Neuronal stem cell (in vitro differentiated cells): ENCODE measurements around the gene REV1.

ENCODE experiments used
- DNase-seq: peaks from one replicate; pipeline ENCODE4 v3.0.0-alpha.2; 2013; ENCODE audit warnings: low spot score
- H2AFZ ChIP-seq: one replicate; pipeline ENCODE4 v1.6.1; 2013; ENCODE audit warnings: mild to moderate bottlenecking, low read length, inconsistent platforms
- H2AK5ac ChIP-seq: 2 replicates; pipeline ENCODE4 v1.6.1; 2013; ENCODE audit warnings: low read depth, mild to moderate bottlenecking, inconsistent platforms, low read length, moderate library complexity, mixed read lengths
- H2BK120ac ChIP-seq: 2 replicates; pipeline ENCODE4 v1.6.1; 2013; ENCODE audit warnings: low read depth, mild to moderate bottlenecking, inconsistent platforms, low read length, moderate library complexity, mixed read lengths
- H2BK12ac ChIP-seq: one replicate; pipeline ENCODE4 v1.6.1; 2013; ENCODE audit warnings: low read length, inconsistent platforms
- H2BK15ac ChIP-seq: 2 replicates; pipeline ENCODE4 v1.6.1; 2013; ENCODE audit warnings: mild to moderate bottlenecking, low read length, inconsistent platforms, mixed read lengths
- H2BK5ac ChIP-seq: one replicate; pipeline ENCODE4 v1.6.1; 2013; ENCODE audit warnings: inconsistent platforms, mild to moderate bottlenecking, low read length, moderate library complexity
- H3K14ac ChIP-seq: one replicate; pipeline ENCODE4 v1.6.1; 2013; ENCODE audit warnings: low read length, inconsistent platforms
- H3K18ac ChIP-seq: 2 replicates; pipeline ENCODE4 v1.6.1; 2013; ENCODE audit warnings: low read length, inconsistent platforms
- H3K23ac ChIP-seq: 2 replicates; pipeline ENCODE4 v1.6.1; 2013; ENCODE audit warnings: low read depth, mild to moderate bottlenecking, mixed read lengths, low read length, inconsistent platforms; ENCODE audit not compliant: poor library complexity
- H3K27ac ChIP-seq: replicated peaks from 3 replicates; pipeline ENCODE4 v1.5.1; 2013; ENCODE audit warnings: low read length, inconsistent platforms
- H3K27me3 ChIP-seq, 3 experiments: 2 replicates each; pipeline ENCODE4 v1.6.1; 2013; ENCODE audit warnings: low read length in 3 of 3, mild to moderate bottlenecking in 2 of 3, inconsistent platforms in 1 of 3, low read depth in 1 of 3, mixed read lengths in 1 of 3, moderate library complexity in 1 of 3; ENCODE audit not compliant: control insufficient read depth in 3 of 3, insufficient read depth in 3 of 3
- H3K36me3 ChIP-seq, 2 donors: replicated peaks in 1 of 2; 2 replicates each; pipeline ENCODE4 v1.6.1; 2013; ENCODE audit warnings: low read length in 2 of 2; ENCODE audit not compliant: control insufficient read depth in 2 of 2, insufficient read depth in 2 of 2
- H3K4ac ChIP-seq: 2 replicates; pipeline ENCODE4 v1.6.1; 2013; ENCODE audit warnings: inconsistent platforms, mild to moderate bottlenecking, low read length, moderate library complexity
- H3K4me1 ChIP-seq, 2 donors: 1 replicate in 1 of 2; 2 replicates in 1 of 2; pipeline ENCODE4 v1.6.1; 2013; ENCODE audit warnings: low read length in 2 of 2, low read depth in 1 of 2; ENCODE audit not compliant: control insufficient read depth in 2 of 2, insufficient read depth in 1 of 2
- H3K4me2 ChIP-seq: one replicate; pipeline ENCODE4 v1.6.1; 2013; ENCODE audit warnings: mild to moderate bottlenecking, low read length, inconsistent platforms; ENCODE audit not compliant: insufficient read depth, poor library complexity, severe bottlenecking
- H3K4me3 ChIP-seq, 2 donors: 2 replicates each; pipeline ENCODE4 v1.5.1; 2013; ENCODE audit warnings: low read length in 2 of 2, mild to moderate bottlenecking in 2 of 2, inconsistent platforms in 1 of 2, moderate library complexity in 1 of 2
- H3K79me1 ChIP-seq: one replicate; pipeline ENCODE4 v1.6.1; 2013; ENCODE audit warnings: low read depth, mild to moderate bottlenecking, inconsistent platforms, low read length, moderate library complexity
- H3K9ac ChIP-seq: one replicate; pipeline ENCODE4 v1.6.1; 2013; ENCODE audit warnings: mild to moderate bottlenecking, low read depth, low read length, inconsistent platforms; ENCODE audit not compliant: poor library complexity
- H3K9me3 ChIP-seq, 2 donors: replicated peaks in 1 of 2; 2 replicates each; pipeline versions ENCODE3 to v1.6.1; 2013; ENCODE audit warnings: low read length in 2 of 2, mild to moderate bottlenecking in 2 of 2, inconsistent platforms in 1 of 2, low read depth in 1 of 2, mixed read lengths in 1 of 2, moderate library complexity in 1 of 2; ENCODE audit not compliant: control insufficient read depth in 2 of 2, insufficient read depth in 1 of 2
- H4K8ac ChIP-seq: one replicate; pipeline ENCODE4 v1.6.1; 2013; ENCODE audit warnings: low read depth, mild to moderate bottlenecking, inconsistent platforms, low read length, moderate library complexity
- H4K91ac ChIP-seq: one replicate; pipeline ENCODE4 v1.6.1; 2013; ENCODE audit warnings: low read length, low read depth, mild to moderate bottlenecking, inconsistent platforms; ENCODE audit not compliant: poor library complexity
- WGBS, 2 donors: extraction: QIAGEN DNeasy Blood & Tissue Kit; methylation state at CpG; one replicate each; pipeline ENCODE4 v1.1.7; 2013; ENCODE audit warnings: missing lambda C conversion rate in 2 of 2, mixed read lengths in 1 of 2; ENCODE audit not compliant: insufficient read length in 2 of 2, insufficient replicate concordance in 1 of 2; ENCODE audit errors: extremely low coverage in 2 of 2; 5-methylcytosine and 5-hydroxymethylcytosine counted together

Gene REV1

DNA sequence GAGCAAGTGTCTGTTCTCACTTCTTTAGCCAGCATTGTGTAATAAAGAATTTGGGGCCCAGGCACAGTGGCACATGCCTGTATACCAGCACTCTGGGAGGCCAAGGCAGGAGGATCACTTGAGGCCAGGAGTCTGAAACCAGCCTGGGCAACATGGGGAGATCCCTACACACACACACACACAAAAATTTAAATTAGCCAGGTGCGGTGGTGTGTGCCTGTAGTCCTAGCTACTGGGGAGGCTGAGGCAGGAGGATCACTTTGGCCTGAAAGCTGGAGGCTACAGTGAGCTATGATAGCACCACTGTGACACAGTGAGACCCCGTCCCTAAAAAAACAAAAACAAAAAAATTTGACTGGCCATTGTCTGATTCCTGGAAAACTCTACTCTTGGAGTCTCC lies 8.3 kb downstream of the REV1 start:
- H3K27me3 ChIP-seq = no peaks in the 10 kb centered on the region
- no peak overlapping the region for H2BK5ac ChIP-seq
- H3K36me3 ChIP-seq = peaks cover 0 to 23% of the 10 kb centered on the region in 2 donors
- no peak overlapping the region for H2BK120ac ChIP-seq
- H2BK15ac ChIP-seq = no peak overlapping the region
- no peak overlapping the region for H3K18ac ChIP-seq
- no peak overlapping the region for H3K23ac ChIP-seq
- WGBS, 2 donors = no CpG with 5 or more reads among the region's 2 CpGs
- peaks cover 0 to 8% of the 10 kb centered on the region in 2 donors for H3K9me3 ChIP-seq
- no peak overlapping the region for H2AK5ac ChIP-seq
- no peak overlapping the region for H3K4me3 ChIP-seq
- no peak overlapping the region for H3K4me2 ChIP-seq
- H3K79me1 ChIP-seq = peaks cover 4% of the 10 kb centered on the region
- no peak overlapping the region for H3K4ac ChIP-seq
- peaks cover 0 to 11% of the 10 kb centered on the region in 2 donors for H3K4me1 ChIP-seq
- DNase-seq = no peak
- no peak overlapping the region for H2AFZ ChIP-seq
- H3K14ac ChIP-seq = no peak overlapping the region
- no peak overlapping the region for H4K91ac ChIP-seq
- no peak overlapping the region for H3K27ac ChIP-seq
- H4K8ac ChIP-seq = no peak overlapping the region
- no peak overlapping the region for H3K9ac ChIP-seq
- H2BK12ac ChIP-seq = no peak overlapping the region

- no peak for DNase-seq
- no peak overlapping the region for H3K9ac ChIP-seq
- H3K79me1 ChIP-seq = peaks cover 4% of the 10 kb centered on the region
- H2BK15ac ChIP-seq = no peak overlapping the region
- no peak overlapping the region for H3K4ac ChIP-seq
- no peak overlapping the region for H3K18ac ChIP-seq
- peaks cover 2 to 8% of the 10 kb centered on the region in 2 donors for H3K4me1 ChIP-seq
- no peak overlapping the region for H4K91ac ChIP-seq
- no peak overlapping the region for H2AFZ ChIP-seq
- H3K27ac ChIP-seq = no peak overlapping the region
- H3K14ac ChIP-seq = no peak overlapping the region
- H2AK5ac ChIP-seq = no peak overlapping the region
- no peak overlapping the region for H3K4me2 ChIP-seq
- no peaks in the 10 kb centered on the region for H3K27me3 ChIP-seq
- H3K4me3 ChIP-seq = no peak overlapping the region
- H3K36me3 ChIP-seq = peaks cover 0 to 17% of the 10 kb centered on the region in 2 donors
- no peak overlapping the region for H4K8ac ChIP-seq
- H3K23ac ChIP-seq = no peak overlapping the region
- no peak overlapping the region for H2BK120ac ChIP-seq
- no CpG with 5 or more reads among the region's 1 CpG for WGBS, 2 donors
- no peak overlapping the region for H2BK5ac ChIP-seq
- no peak overlapping the region for H2BK12ac ChIP-seq
- peaks cover 0 to 8% of the 10 kb centered on the region in 2 donors for H3K9me3 ChIP-seq
These were observed 9.4 kb downstream of the REV1 start for GRCh38 chr2:99480390-99480789.

GRCh38 chr2:99478632-99479031 lies 11.2 kb downstream of the REV1 start:
- H2BK120ac ChIP-seq = no peak overlapping the region
- peaks cover 4% of the 10 kb centered on the region for H3K79me1 ChIP-seq
- no peak overlapping the region for H2AFZ ChIP-seq
- WGBS, 2 donors = no CpG with 5 or more reads among the region's 5 CpGs
- H3K4me1 ChIP-seq = peaks cover 2 to 9% of the 10 kb centered on the region in 2 donors
- peaks cover 0 to 8% of the 10 kb centered on the region in 2 donors for H3K9me3 ChIP-seq
- H4K91ac ChIP-seq = no peak overlapping the region
- no peak overlapping the region for H3K4me3 ChIP-seq
- DNase-seq = no peak
- no peak overlapping the region for H3K23ac ChIP-seq
- no peak overlapping the region for H2BK15ac ChIP-seq
- H3K4ac ChIP-seq = no peak overlapping the region
- no peak overlapping the region for H3K18ac ChIP-seq
- no peak overlapping the region for H3K14ac ChIP-seq
- H4K8ac ChIP-seq = no peak overlapping the region
- H2AK5ac ChIP-seq = no peak overlapping the region
- H3K4me2 ChIP-seq = no peak overlapping the region
- H3K27ac ChIP-seq = no peak overlapping the region
- H3K27me3 ChIP-seq = no peaks in the 10 kb centered on the region
- H3K9ac ChIP-seq = no peak overlapping the region
- no peak overlapping the region for H2BK12ac ChIP-seq
- H2BK5ac ChIP-seq = no peak overlapping the region
- peaks cover 0 to 13% of the 10 kb centered on the region in 2 donors for H3K36me3 ChIP-seq

GRCh38 chr2:99477054-99477453 lies 12.8 kb downstream of the REV1 start:
- peaks cover 0 to 8% of the 10 kb centered on the region in 2 donors for H3K9me3 ChIP-seq
- peaks cover 2 to 9% of the 10 kb centered on the region in 2 donors for H3K4me1 ChIP-seq
- no CpG with 5 or more reads among the region's 6 CpGs for WGBS, 2 donors
- H3K18ac ChIP-seq = no peak overlapping the region
- H2BK12ac ChIP-seq = no peak overlapping the region
- H2AFZ ChIP-seq = no peak overlapping the region
- H3K4me3 ChIP-seq = no peak overlapping the region
- no peak overlapping the region for H2BK5ac ChIP-seq
- no peak for DNase-seq
- no peak overlapping the region for H4K91ac ChIP-seq
- peaks cover 0 to 11% of the 10 kb centered on the region in 2 donors for H3K36me3 ChIP-seq
- H2BK120ac ChIP-seq = no peak overlapping the region
- H3K4ac ChIP-seq = no peak overlapping the region
- H3K79me1 ChIP-seq = peaks cover 3% of the 10 kb centered on the region
- H2AK5ac ChIP-seq = no peak overlapping the region
- no peaks in the 10 kb centered on the region for H3K27me3 ChIP-seq
- H4K8ac ChIP-seq = no peak overlapping the region
- H3K23ac ChIP-seq = no peak overlapping the region
- H3K27ac ChIP-seq = no peak overlapping the region
- H3K9ac ChIP-seq = no peak overlapping the region
- H2BK15ac ChIP-seq = no peak overlapping the region
- no peak overlapping the region for H3K4me2 ChIP-seq
- H3K14ac ChIP-seq = no peak overlapping the region
